GM12878 (cell line): ENCODE results near the gene SHD. TPM values are rescaled to one million over a fixed set of nuclear protein-coding genes. Genes with fewer than 3 reads are reported as not detected.

Source experiments
- ATAC-seq: fragments of 200-7000 bp; cut with Tn5 transposase; 3 replicates; pipeline ENCODE4 v1.9.1; 2020; ENCODE audit warnings: mild to moderate bottlenecking, moderate library complexity
- BruUV-seq: library from RNA; stranded (reverse); fragments of 400-500 nt; replicated peaks from 2 replicates; lab custom pipeline; 2021; lab: Mats Ljungman, UMichigan
- CTCF ChIA-PET: fragments of 300-600 bp; sonication (Branson Sonifier 250); formaldehyde crosslinking; extraction: SDS; loops from one replicate; lab custom pipeline; 2021; ENCODE audit warnings: inconsistent platforms; lab: Yijun Ruan, JAX
- POLR2A ChIA-PET: fragments of 350-600 bp; formaldehyde crosslinking; extraction: SDS; loops from one replicate; lab custom pipeline; 2021; ENCODE audit warnings: inconsistent platforms; lab: Charles Lee
- RAD21 ChIA-PET: fragments of 300-600 bp; sonication (Branson Sonifier 250); formaldehyde crosslinking; loops from one replicate; lab custom pipeline; 2023; ENCODE audit warnings: antibody characterized with exemption; ENCODE audit not compliant: unreplicated experiment; lab: Charles Lee
- SMC1A ChIA-PET: fragments of 300-600 bp; sonication (Branson Sonifier 250); formaldehyde crosslinking; loops from one replicate; lab custom pipeline; 2023; ENCODE audit not compliant: unreplicated experiment, uncharacterized antibody; lab: Charles Lee
- DNase-seq: peaks from one replicate; pipeline ENCODE4 v3.0.0-alpha.2; 2011; ENCODE audit warnings: low read depth, low spot score
- FAIRE-seq: peaks from 3 replicates; lab custom pipeline; 2011; peaks lifted over from hg19 to GRCh38; lab: Jason Lieb, UNC
- H2AFZ ChIP-seq: 2 replicates; pipeline ENCODE4 v1.6.0; 2011; ENCODE audit warnings: low read depth, low read length, control low read depth; ENCODE audit not compliant: control insufficient read depth
- H3K27ac ChIP-seq: 2 replicates; pipeline ENCODE4 v1.5.1; 2011; ENCODE audit warnings: control low read depth; ENCODE audit not compliant: control insufficient read depth, insufficient read depth
- H3K27me3 ChIP-seq, 2 experiments: replicated peaks in 1 of 2; 2 replicates each; pipeline versions ENCODE4 v1.6.0 to v1.6.1; 2011; ENCODE audit warnings: low read length in 1 of 2; ENCODE audit not compliant: control insufficient read depth in 2 of 2, insufficient read depth in 2 of 2
- H3K36me3 ChIP-seq, 2 experiments: 2 replicates each; pipeline ENCODE4 v1.5.1; 2011; ENCODE audit warnings: low read length in 1 of 2; ENCODE audit not compliant: control insufficient read depth in 2 of 2, insufficient read depth in 2 of 2
- H3K4me1 ChIP-seq: 2 replicates; pipeline ENCODE4 v1.6.1; 2011; ENCODE audit warnings: mild to moderate bottlenecking, low read length, moderate library complexity, mixed read lengths; ENCODE audit not compliant: control insufficient read depth, insufficient read depth
- H3K4me2 ChIP-seq: 2 replicates; pipeline ENCODE4 v1.6.0; 2011; ENCODE audit warnings: control low read depth; ENCODE audit not compliant: control insufficient read depth, insufficient read depth
- H3K4me3 ChIP-seq: fragments of 200-600 bp; sonication (generic); 2 replicates; pipeline ENCODE4 v1.5.1; 2016
- H3K79me2 ChIP-seq: 2 replicates; pipeline ENCODE4 v1.6.0; 2011; ENCODE audit warnings: low read length; ENCODE audit not compliant: control insufficient read depth, insufficient read depth
- H3K9ac ChIP-seq: 2 replicates; pipeline ENCODE4 v1.8.0; 2011; ENCODE audit warnings: low read length, control low read depth, mixed read lengths; ENCODE audit not compliant: control insufficient read depth, insufficient read depth
- H3K9me3 ChIP-seq: replicated peaks from 3 replicates; pipeline ENCODE4 v1.5.1; 2011; ENCODE audit warnings: mild to moderate bottlenecking, low read length; ENCODE audit not compliant: control insufficient read depth, insufficient read depth
- H4K20me1 ChIP-seq: 2 replicates; pipeline ENCODE4 v1.6.0; 2011; ENCODE audit not compliant: control insufficient read depth, insufficient read depth
- CHD2 ChIP-seq: IDR thresholded peaks from 2 replicates; pipeline ENCODE4 v1.6.1; 2011; ENCODE audit warnings: low read depth, low read length, improper control_type of control experiment, borderline replicate concordance
- CREM ChIP-seq: IDR thresholded peaks from 2 replicates; pipeline ENCODE4 v1.6.1; 2014; ENCODE audit warnings: antibody characterized with exemption, low read depth
- NFYB ChIP-seq: IDR thresholded peaks from 2 replicates; pipeline ENCODE4 v1.6.1; 2011; ENCODE audit warnings: low read depth, mild to moderate bottlenecking, low read length, improper control_type of control experiment, moderate library complexity; ENCODE audit not compliant: insufficient read depth
- PAX5 ChIP-seq: IDR thresholded peaks from 2 replicates; pipeline ENCODE4 v1.6.1; 2011; ENCODE audit warnings: low read depth, low read length, borderline replicate concordance
- SIN3A ChIP-seq: IDR thresholded peaks from 2 replicates; pipeline ENCODE4 v1.6.1; 2012; ENCODE audit warnings: low read depth, low read length, improper control_type of control experiment
- YY1 ChIP-seq: IDR thresholded peaks from 2 replicates; pipeline ENCODE4 v1.6.1; 2011; ENCODE audit warnings: low read depth, mild to moderate bottlenecking, low read length
- WGBS: methylation state at CpG from one replicate; pipeline ENCODE4 v1.1.6; 2016; ENCODE audit warnings: low lambda C conversion rate; ENCODE audit not compliant: insufficient replicate concordance, insufficient coverage; ENCODE audit errors: missing lambda C conversion rate; 5-methylcytosine and 5-hydroxymethylcytosine counted together
- in situ Hi-C: fragments of 300-500 bp; cut with MboI; formaldehyde crosslinking; loops from 9 replicates; pipeline ENCODE4 v1.14.3; 2018; ENCODE audit warnings: mixed read lengths
- intact Hi-C: fragments of 100-400 bp; cut with micrococcal nuclease; formaldehyde crosslinking; loops from one replicate; pipeline ENCODE4 v1.14.2; 2022; ENCODE audit not compliant: unreplicated experiment
- polyA plus RNA-seq, 11 experiments: library from polyadenylated mRNA; depleted of rRNA in 4 of 11; unstranded in 6 of 11; stranded (reverse) in 5 of 11; fragments of >200 nt; fragmentation: Nextera tagmentation in 4 of 11; fragmentation: Illumina TruSeq in 1 of 11; extraction: Ambion mirVana in 4 of 11; extraction: Trizol in 1 of 11; gene quantifications; 1 replicate in 1 of 11; 2 replicates in 10 of 11; pipeline versions ENCODE4 v1.2.1 to v1.2.3, GENCODE V29; 2011 to 2016; ENCODE audit warnings: inconsistent platforms in 2 of 11, missing spikeins in 2 of 11, low read depth in 1 of 11
- total RNA-seq, 4 experiments: library from RNA; depleted of rRNA in 3 of 4; stranded (reverse); fragments of >200 nt in 3 of 4; fragmentation: Illumina TruSeq in 1 of 4; extraction: Trizol in 1 of 4; gene quantifications; 2 replicates each; pipeline versions ENCODE4 v1.2.1 to v1.2.3, GENCODE V29; 2013 to 2021

Gene SHD
- total and polyA plus RNA-seq, 10 of the 15 experiments (the other 5 are each of a cell fraction or from before 2014, with no cell fraction given), result 0.09 TPM; not detected in 9

DNA sequence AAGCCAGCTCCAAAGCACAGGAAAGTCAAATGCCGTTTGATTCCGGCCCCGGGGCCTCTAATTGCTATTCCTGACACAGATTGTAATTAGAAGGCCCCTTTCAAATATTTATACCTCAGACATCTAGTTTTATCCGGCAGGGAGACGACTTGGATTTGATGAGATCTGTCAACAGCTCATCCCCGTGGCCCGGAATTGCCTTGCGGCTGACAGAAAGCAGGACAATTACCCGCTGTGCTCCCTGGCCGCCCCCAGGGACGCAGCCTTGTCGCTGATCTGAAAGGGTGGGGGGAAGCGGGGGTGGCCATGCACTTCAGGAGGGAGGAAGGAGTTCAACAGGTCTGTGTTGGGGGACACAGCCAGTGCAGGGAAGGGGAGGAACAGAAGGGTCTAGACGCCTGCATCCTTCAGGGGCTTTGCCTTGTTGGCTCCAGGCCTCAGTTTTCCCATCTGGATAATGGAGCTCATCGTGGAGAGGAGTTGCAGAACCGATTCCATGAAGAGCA lies 1.8 kb upstream of the SHD start:
- CTCF ChIA-PET, result interaction anchor here (0.6 to 4.1 kb wide), 2 partner anchors 10 to 14 kb away, joined by 3 to 18 read pairs; no protein-coding TSS in a partner anchor
- POLR2A ChIA-PET, result no interaction called here

DNA sequence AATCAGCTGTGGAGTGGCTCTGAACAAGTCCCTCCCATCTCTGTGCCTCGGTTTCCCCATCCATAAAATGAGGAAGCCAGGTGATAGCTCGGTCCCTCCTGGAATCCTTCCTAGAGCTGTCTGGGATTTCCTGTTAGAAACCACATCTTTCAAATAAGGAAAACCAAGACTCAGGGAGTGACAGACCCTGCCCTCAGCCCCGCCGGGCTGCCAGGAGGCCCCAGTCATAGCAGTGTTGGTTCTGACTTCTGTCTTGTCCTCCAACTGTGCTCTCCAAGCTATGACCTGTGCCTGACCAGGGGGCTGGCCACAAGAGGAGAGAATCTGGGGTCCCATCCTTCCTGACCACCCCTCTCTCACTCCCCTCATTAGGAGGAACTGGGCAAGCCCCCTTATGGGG lies 1.1 kb upstream of the SHD start:
- ChIA-PET RAD21 (no interaction called here), POLR2A (no interaction called here), CTCF (interaction anchor here (4.1 kb wide), 1 partner anchor 11 kb away, joined by 18 read pairs; no protein-coding TSS in a partner anchor), SMC1A (no interaction called here)
- Histone ChIP-seq H3K9ac (no peak overlapping the region), H3K9me3 (no peaks in the 10 kb centered on the region), H3K79me2 (no peaks in the 10 kb centered on the region), H3K4me1 (no peaks in the 10 kb centered on the region), H3K27me3 (no peaks in the 10 kb centered on the region; a peak in 2 of 4 replicates), H3K27ac (no peak overlapping the region), H3K4me3 (no peak overlapping the region), H4K20me1 (no peaks in the 10 kb centered on the region), H2AFZ (no peak overlapping the region), H3K36me3 (no peaks in the 10 kb centered on the region), H3K4me2 (no peak overlapping the region)
- WGBS, result 0% methylated on average over 4 of the region's 4 CpGs
- FAIRE-seq (no peak), ATAC-seq (no peak), DNase-seq (no peak)
- in situ Hi-C loops (no loop called here), intact Hi-C loops (no loop called here)
- TF ChIP-seq NFYB, result no peak
- TF ChIP-seq YY1, result no peak
- no peak for TF ChIP-seq CREM
- no TSS peak for BruUV-seq

More for the DNA sequence above, 1.8 kb upstream of the SHD start:
- in situ Hi-C loops (no loop called here), intact Hi-C loops (no loop called here)
- H3K4me2 ChIP-seq, result no peak overlapping the region
- H3K27me3 ChIP-seq, result no peaks in the 10 kb centered on the region; a peak in 2 of 4 replicates
- 64% methylated on average over 14 of the region's 16 CpGs for WGBS
- DNase-seq (no peak), FAIRE-seq (no peak), ATAC-seq (no peak)
- no peak overlapping the region for H3K9ac ChIP-seq
- H3K9me3 ChIP-seq, result no peaks in the 10 kb centered on the region
- TF ChIP-seq PAX5, result no peak
- TF ChIP-seq CHD2, result no peak
- TF ChIP-seq SIN3A, result no peak
- H3K27ac ChIP-seq, result no peak overlapping the region
- ChIA-PET RAD21 (no interaction called here), SMC1A (no interaction called here)
- H3K4me3 ChIP-seq, result no peak overlapping the region
- H2AFZ ChIP-seq, result no peak overlapping the region
- H3K4me1 ChIP-seq, result no peaks in the 10 kb centered on the region
- no TSS peak for BruUV-seq
- no peaks in the 10 kb centered on the region for H3K79me2 ChIP-seq
- H4K20me1 ChIP-seq, result no peaks in the 10 kb centered on the region
- H3K36me3 ChIP-seq, result no peaks in the 10 kb centered on the region
